T-helper 2 cell treated with Interferon-gamma antibody and Interleukin-4, amounts not matched to agents 5 μg/mL and 100 μg/mL, for 36 hours (primary cell): ENCODE results near the gene AJAP1.

ENCODE experiments used
- DNase-seq: peaks from one replicate; pipeline ENCODE4 v3.0.0; 2021; ENCODE audit warnings: low spot score
- H3K27ac Mint-ChIP-seq: one replicate; pipeline ENCODE4 v1.8.0; 2021; ENCODE audit warnings: mild to moderate bottlenecking, mixed read lengths
- H3K27me3 Mint-ChIP-seq: one replicate; pipeline ENCODE4 v1.8.0; 2021; ENCODE audit warnings: low read depth, mixed read lengths
- H3K36me3 Mint-ChIP-seq: one replicate; pipeline ENCODE4 v1.8.0; 2021; ENCODE audit warnings: low read depth, mixed read lengths
- H3K4me1 Mint-ChIP-seq: one replicate; pipeline ENCODE4 v1.8.0; 2021; ENCODE audit warnings: low read depth, mixed read lengths
- H3K4me3 Mint-ChIP-seq: one replicate; pipeline ENCODE4 v1.8.0; 2022; ENCODE audit warnings: mild to moderate bottlenecking, moderate library complexity, mixed read lengths
- H3K9me3 Mint-ChIP-seq: one replicate; pipeline ENCODE4 v1.8.0; 2021; ENCODE audit warnings: mixed read lengths

Gene AJAP1

DNA sequence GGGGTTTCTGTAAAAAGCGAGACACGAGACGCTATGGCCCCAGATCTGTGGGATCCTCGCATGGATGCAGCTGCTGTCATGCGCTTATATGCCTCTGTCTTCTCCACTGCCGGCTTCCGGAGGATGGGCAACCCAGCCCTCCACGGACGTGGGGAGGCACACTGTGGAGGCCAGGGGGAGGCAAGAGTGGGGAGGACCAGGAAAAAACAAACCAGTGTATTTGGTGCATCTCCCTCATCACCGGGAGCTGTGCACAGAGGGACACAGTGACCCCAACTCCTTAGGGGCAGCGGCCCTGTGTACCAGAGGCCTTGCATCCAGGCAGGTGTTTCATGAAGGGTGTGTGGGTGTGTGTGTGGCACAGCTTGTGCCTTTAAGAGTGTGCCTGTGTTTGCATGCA is 95.0 kb downstream of the AJAP1 start:
- H3K4me3 Mint-ChIP-seq, result no peak overlapping the region
- no peaks in the 10 kb centered on the region for H3K9me3 Mint-ChIP-seq
- H3K27me3 Mint-ChIP-seq, result no peaks in the 10 kb centered on the region
- H3K4me1 Mint-ChIP-seq, result no peaks in the 10 kb centered on the region
- H3K36me3 Mint-ChIP-seq, result no peaks in the 10 kb centered on the region
- no peak for DNase-seq
- H3K27ac Mint-ChIP-seq, result no peak overlapping the region

DNA sequence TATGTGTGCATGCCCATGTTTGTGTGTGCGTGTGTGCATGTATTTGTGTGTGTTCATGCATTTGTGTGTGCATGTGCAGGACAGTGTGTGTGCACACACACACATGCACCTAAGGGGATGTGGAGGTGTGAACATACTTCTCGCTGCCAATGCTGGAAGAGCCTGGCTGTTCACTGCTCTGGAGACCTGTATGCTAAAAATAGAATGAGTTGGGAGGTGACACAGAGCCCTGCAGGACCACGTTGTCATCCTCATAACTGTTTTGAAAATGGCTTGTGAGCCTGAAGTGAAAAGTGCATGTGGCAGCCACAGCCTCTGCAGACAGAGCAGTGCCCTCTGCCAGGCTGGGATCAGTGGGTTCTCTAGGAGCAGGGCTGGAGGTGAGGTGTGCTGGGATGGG is 95.8 kb downstream of the AJAP1 start:
- no peaks in the 10 kb centered on the region for H3K4me1 Mint-ChIP-seq
- H3K9me3 Mint-ChIP-seq, result no peaks in the 10 kb centered on the region
- H3K4me3 Mint-ChIP-seq, result no peak overlapping the region
- no peak overlapping the region for H3K27ac Mint-ChIP-seq
- no peak for DNase-seq
- H3K36me3 Mint-ChIP-seq, result no peaks in the 10 kb centered on the region
- H3K27me3 Mint-ChIP-seq, result no peaks in the 10 kb centered on the region

GRCh38 chr1:4752059-4752458 is 97.7 kb downstream of the AJAP1 start:
- H3K9me3 Mint-ChIP-seq, result peaks cover 4% of the 10 kb centered on the region
- no peak overlapping the region for H3K27ac Mint-ChIP-seq
- DNase-seq, result no peak
- no peaks in the 10 kb centered on the region for H3K36me3 Mint-ChIP-seq
- H3K4me1 Mint-ChIP-seq, result no peaks in the 10 kb centered on the region
- H3K4me3 Mint-ChIP-seq, result no peak overlapping the region
- H3K27me3 Mint-ChIP-seq, result no peaks in the 10 kb centered on the region

- Mint-ChIP-seq H3K27me3 (no peaks in the 10 kb centered on the region), H3K9me3 (peaks cover 19% of the 10 kb centered on the region), H3K4me3 (no peak overlapping the region), H3K36me3 (peaks cover 1% of the 10 kb centered on the region), H3K27ac (no peak overlapping the region), H3K4me1 (no peaks in the 10 kb centered on the region)
- DNase-seq, result no peak
Measured at GRCh38 chr1:4754816-4755215, 100.4 kb downstream of the AJAP1 start.

DNA sequence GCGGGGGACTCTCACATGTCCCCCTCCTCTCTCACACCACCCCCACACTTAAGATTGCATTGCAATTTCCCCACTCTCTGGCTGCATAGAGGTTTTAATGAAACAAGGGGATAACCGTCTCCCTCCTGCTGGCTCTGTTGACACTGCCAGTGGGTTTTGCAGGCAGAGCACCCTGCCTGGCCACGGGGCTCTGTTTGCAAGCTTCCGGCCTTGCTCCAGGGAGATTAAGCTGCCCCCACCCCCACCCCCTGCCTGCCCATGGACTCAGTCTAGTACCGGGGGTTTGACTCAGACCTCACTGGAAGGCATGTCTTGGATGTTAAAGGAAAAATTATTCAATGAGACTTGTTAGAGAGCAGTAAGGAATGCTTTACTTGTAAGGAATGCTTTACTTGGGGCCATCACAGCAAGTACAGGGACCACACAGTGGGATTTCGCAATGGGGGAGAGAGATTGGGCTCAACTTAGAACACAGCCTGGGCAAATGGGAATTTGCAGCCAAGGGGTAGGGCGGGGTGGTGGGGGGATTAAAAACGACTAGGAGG is 101.0 kb downstream of the AJAP1 start:
- peaks cover 1% of the 10 kb centered on the region for H3K36me3 Mint-ChIP-seq
- no peaks in the 10 kb centered on the region for H3K4me1 Mint-ChIP-seq
- no peak overlapping the region for H3K27ac Mint-ChIP-seq
- H3K4me3 Mint-ChIP-seq, result no peak overlapping the region
- no peak for DNase-seq
- H3K27me3 Mint-ChIP-seq, result no peaks in the 10 kb centered on the region
- H3K9me3 Mint-ChIP-seq, result peaks cover 19% of the 10 kb centered on the region

DNA sequence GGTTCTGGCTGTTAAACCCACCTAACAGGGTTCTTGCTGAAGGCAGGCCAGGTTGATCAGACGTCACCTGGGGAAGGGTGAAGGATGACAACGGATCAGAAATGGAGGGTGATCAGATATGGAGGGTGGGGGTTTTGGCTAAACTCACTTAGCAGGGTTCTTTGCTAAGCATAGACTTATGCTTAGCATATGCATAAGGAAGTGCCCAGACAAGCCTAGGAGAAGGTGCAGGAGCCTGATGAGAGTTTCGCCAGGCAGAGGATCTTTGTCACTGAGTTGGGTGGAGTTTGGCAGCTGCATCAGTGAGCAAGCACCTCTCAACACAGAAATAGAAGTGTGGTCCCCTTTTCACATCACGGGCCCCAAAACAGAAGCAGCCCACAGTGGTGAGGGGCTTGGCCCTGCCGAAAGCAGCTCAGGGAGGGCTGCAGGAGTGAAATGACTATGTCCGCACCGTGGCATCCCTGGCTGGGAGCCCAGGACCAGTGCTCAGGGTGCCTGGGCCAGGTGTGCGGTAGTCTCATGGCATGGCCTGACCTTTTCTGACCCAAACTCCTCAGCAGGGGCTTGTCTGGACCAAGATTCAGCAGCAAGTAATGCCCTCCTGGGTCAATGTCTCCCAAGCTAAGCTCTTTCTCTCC is 101.6 kb downstream of the AJAP1 start:
- no peaks in the 10 kb centered on the region for H3K4me1 Mint-ChIP-seq

DNA sequence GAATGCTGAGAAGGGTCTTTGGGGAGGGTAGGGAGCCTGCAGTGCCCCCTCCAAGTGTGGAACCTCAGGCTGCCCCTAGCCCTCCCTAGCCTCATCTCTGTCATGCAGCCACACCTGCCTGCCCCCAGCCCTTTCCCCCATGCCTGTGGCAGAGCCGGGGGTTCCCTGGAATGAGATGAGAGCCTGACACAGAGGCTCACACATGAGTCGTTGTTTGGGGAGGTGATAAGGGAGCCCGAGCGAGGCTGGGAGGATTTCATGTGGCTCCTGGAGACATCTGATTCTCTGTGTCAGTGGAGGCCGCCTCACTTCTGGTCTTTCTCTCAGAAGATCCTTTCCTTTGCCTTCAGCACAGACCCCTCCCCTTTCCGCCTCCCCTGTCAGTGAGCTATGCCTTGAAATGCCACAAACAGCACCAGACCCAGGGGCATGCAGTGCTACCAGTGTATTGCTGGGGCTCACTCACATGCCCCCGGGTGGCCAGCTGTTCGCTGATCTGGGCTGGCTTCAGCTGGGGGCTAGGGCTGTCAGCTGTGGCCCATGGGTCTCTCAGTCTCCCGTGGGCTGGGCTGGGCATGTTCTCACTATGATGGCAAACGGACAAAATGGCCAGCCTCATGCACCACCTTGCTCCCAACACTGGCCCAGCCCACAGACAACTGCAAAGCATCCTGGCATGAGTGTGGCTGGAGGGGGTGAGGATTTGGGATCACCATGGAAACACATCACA is 102.6 kb downstream of the AJAP1 start:
- no peaks in the 10 kb centered on the region for H3K4me1 Mint-ChIP-seq
- no peak overlapping the region for H3K27ac Mint-ChIP-seq
- no peak overlapping the region for H3K4me3 Mint-ChIP-seq
- H3K27me3 Mint-ChIP-seq, result no peaks in the 10 kb centered on the region
- peaks cover 1% of the 10 kb centered on the region for H3K36me3 Mint-ChIP-seq
- peaks cover 19% of the 10 kb centered on the region for H3K9me3 Mint-ChIP-seq
- DNase-seq, result no peak

More for the DNA sequence above, 101.6 kb downstream of the AJAP1 start:
- H3K27ac Mint-ChIP-seq, result no peak overlapping the region
- DNase-seq, result no peak
- peaks cover 19% of the 10 kb centered on the region for H3K9me3 Mint-ChIP-seq
- peaks cover 1% of the 10 kb centered on the region for H3K36me3 Mint-ChIP-seq
- no peaks in the 10 kb centered on the region for H3K27me3 Mint-ChIP-seq
- H3K4me3 Mint-ChIP-seq, result no peak overlapping the region

DNA sequence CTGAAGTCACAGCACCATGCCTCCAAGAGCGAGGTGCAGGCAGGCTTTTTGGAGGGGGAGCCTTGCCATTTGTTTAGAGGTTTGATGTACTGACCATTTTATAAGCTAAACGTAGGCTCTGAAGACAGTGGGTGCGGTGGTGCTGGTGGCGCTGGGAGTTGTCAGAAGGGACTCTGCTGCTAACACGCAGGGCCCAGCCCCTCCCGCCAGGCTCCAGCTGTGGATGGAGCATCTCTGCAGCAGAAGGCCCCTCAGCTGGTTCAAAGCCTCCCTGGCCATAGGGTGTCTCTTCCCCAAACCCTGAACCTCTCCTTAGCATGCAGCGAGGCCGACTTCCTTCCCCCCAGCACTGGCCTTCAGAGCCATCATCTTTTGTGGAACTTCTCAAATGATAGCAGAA is 105.3 kb downstream of the AJAP1 start:
- H3K27ac Mint-ChIP-seq, result no peak overlapping the region
- DNase-seq, result no peak
- peaks cover 19% of the 10 kb centered on the region for H3K9me3 Mint-ChIP-seq
- H3K27me3 Mint-ChIP-seq, result no peaks in the 10 kb centered on the region
- H3K36me3 Mint-ChIP-seq, result peaks cover 1% of the 10 kb centered on the region
- no peaks in the 10 kb centered on the region for H3K4me1 Mint-ChIP-seq
- H3K4me3 Mint-ChIP-seq, result no peak overlapping the region

DNA sequence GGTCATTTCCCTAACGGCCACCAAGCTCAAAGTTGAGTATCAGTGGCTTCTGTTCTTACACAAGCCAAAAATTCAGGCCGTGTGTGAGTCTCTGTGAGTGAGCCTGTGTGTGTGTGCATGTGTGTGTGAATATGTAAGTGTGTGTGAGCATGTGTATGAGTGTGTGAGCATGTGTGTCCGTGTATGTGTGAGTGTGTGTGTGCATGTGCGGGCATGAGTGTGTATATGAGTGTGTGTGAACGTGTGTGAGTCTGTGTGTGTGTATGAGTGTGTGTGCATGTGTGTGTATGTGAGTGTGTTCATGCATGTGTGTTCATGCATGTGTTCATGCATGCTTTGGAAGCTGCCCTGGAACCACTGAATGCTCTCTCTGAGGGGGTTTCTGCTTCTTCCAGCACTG is 105.7 kb downstream of the AJAP1 start:
- Mint-ChIP-seq H3K27ac (no peak overlapping the region), H3K27me3 (no peaks in the 10 kb centered on the region), H3K4me3 (no peak overlapping the region), H3K4me1 (no peaks in the 10 kb centered on the region), H3K9me3 (peaks cover 19% of the 10 kb centered on the region), H3K36me3 (peaks cover 1% of the 10 kb centered on the region)
- no peak for DNase-seq

- H3K9me3 Mint-ChIP-seq, result peaks cover 15% of the 10 kb centered on the region
- no peaks in the 10 kb centered on the region for H3K27me3 Mint-ChIP-seq
- H3K36me3 Mint-ChIP-seq, result peaks cover 1% of the 10 kb centered on the region
- DNase-seq, result no peak
- no peaks in the 10 kb centered on the region for H3K4me1 Mint-ChIP-seq
- H3K27ac Mint-ChIP-seq, result no peak overlapping the region
- no peak overlapping the region for H3K4me3 Mint-ChIP-seq
Measured at GRCh38 chr1:4761324-4761723, 106.9 kb downstream of the AJAP1 start.

DNA sequence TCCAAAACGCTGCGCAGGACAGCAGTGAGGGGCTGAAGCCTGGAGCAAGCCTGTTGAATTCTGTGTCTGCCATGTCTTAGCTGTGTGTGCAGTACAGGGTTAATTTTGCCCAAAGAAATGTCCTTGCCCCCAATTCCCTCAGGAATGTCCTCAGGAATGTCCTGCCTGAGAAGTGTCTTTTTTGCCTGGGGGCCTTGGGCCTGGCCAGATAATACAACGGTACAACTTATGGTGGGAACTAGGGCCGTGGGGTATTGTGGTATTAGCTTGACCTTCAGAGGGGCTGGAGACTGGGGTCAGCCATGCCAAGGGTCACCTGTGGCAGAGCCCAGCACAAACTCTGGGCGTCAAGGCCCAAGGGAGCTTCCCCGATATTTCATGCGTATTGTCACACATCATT is 107.7 kb downstream of the AJAP1 start:
- no peak for DNase-seq
- Mint-ChIP-seq H3K36me3 (peaks cover 1% of the 10 kb centered on the region), H3K4me3 (no peak overlapping the region), H3K27ac (no peak overlapping the region), H3K9me3 (peaks cover 15% of the 10 kb centered on the region), H3K4me1 (no peaks in the 10 kb centered on the region), H3K27me3 (no peaks in the 10 kb centered on the region)

DNA sequence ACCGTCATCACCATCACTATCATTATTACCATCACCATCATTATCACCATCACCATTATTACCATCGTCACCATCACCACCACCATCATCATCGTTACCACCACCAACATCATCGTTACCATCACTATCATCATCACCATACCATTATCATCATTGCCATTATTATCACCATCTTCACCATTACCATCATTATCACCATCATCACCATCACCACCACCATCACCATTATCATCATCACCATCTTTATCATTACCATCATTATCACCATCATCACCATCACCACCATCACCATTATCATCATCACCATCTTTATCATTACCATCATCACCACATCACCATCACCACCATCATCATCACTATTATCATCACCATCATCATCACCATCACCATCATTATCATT is 112.9 kb downstream of the AJAP1 start:
- H3K36me3 Mint-ChIP-seq, result no peaks in the 10 kb centered on the region
- H3K27ac Mint-ChIP-seq, result no peak overlapping the region
- no peaks in the 10 kb centered on the region for H3K9me3 Mint-ChIP-seq
- H3K4me3 Mint-ChIP-seq, result no peak overlapping the region
- no peaks in the 10 kb centered on the region for H3K27me3 Mint-ChIP-seq
- DNase-seq, result no peak
- H3K4me1 Mint-ChIP-seq, result no peaks in the 10 kb centered on the region

- H3K4me3 Mint-ChIP-seq, result no peak overlapping the region
- no peak for DNase-seq
- no peak overlapping the region for H3K27ac Mint-ChIP-seq
- no peaks in the 10 kb centered on the region for H3K4me1 Mint-ChIP-seq
- H3K27me3 Mint-ChIP-seq, result no peaks in the 10 kb centered on the region
- no peaks in the 10 kb centered on the region for H3K9me3 Mint-ChIP-seq
- H3K36me3 Mint-ChIP-seq, result no peaks in the 10 kb centered on the region
Measured at GRCh38 chr1:4768553-4768952, 114.1 kb downstream of the AJAP1 start.

GRCh38 chr1:4769516-4770280 is 115.3 kb downstream of the AJAP1 start:
- Mint-ChIP-seq H3K9me3 (no peaks in the 10 kb centered on the region), H3K4me1 (no peaks in the 10 kb centered on the region), H3K4me3 (no peak overlapping the region), H3K27me3 (no peaks in the 10 kb centered on the region), H3K27ac (no peak overlapping the region), H3K36me3 (no peaks in the 10 kb centered on the region)
- no peak for DNase-seq
